GM23338 (cell line): ENCODE data around the gene TNPO3. TPM values are rescaled to one million over a fixed set of nuclear protein-coding genes. Genes with fewer than 3 reads are reported as not detected.

Experiments
- ATAC-seq: fragments of 200-7000 bp; cut with Tn5 transposase; 3 replicates; pipeline ENCODE4 v1.9.1; 2020
- DNase-seq: peaks from one replicate; pipeline ENCODE4 v3.0.0-alpha.2; 2015; ENCODE audit warnings: low spot score
- H2AFZ ChIP-seq: fragments of 200-600 bp; sonication (generic); 2 replicates; pipeline ENCODE4 v1.8.0; 2016; ENCODE audit warnings: antibody characterized with exemption, mild to moderate bottlenecking, moderate library complexity
- H3F3A ChIP-seq: fragments of 200-600 bp; sonication (generic); replicated peaks from 2 replicates; pipeline ENCODE4 v1.8.0; 2017; ENCODE audit warnings: antibody characterized with exemption, mixed run types, low read depth
- H3K27ac ChIP-seq: fragments of 200-600 bp; sonication (generic); 2 replicates; pipeline ENCODE4 v1.6.1; 2016; ENCODE audit warnings: low read depth
- H3K27me3 ChIP-seq: fragments of 200-600 bp; sonication (generic); 2 replicates; pipeline ENCODE4 v1.8.0; 2016; ENCODE audit warnings: mild to moderate bottlenecking, mixed run types, moderate library complexity; ENCODE audit not compliant: insufficient read depth
- H3K36me3 ChIP-seq: fragments of 200-600 bp; sonication (generic); 2 replicates; pipeline ENCODE4 v1.8.0; 2016; ENCODE audit warnings: mild to moderate bottlenecking; ENCODE audit not compliant: insufficient read depth
- H3K4me1 ChIP-seq: fragments of 200-600 bp; sonication (generic); 2 replicates; pipeline ENCODE4 v1.8.0; 2016; ENCODE audit warnings: mild to moderate bottlenecking, moderate library complexity; ENCODE audit not compliant: insufficient read depth
- H3K4me2 ChIP-seq: fragments of 200-600 bp; sonication (generic); 2 replicates; pipeline ENCODE4 v1.7.1; 2017; ENCODE audit warnings: mixed run types
- H3K4me3 ChIP-seq: fragments of 200-600 bp; sonication (generic); 2 replicates; pipeline ENCODE4 v1.6.1; 2016; ENCODE audit warnings: mixed run types
- H3K79me2 ChIP-seq: fragments of 200-600 bp; sonication (generic); replicated peaks from 2 replicates; pipeline ENCODE4 v1.8.0; 2017; ENCODE audit warnings: mild to moderate bottlenecking; ENCODE audit not compliant: insufficient read depth
- H3K9me2 ChIP-seq: fragments of 200-600 bp; sonication (generic); 2 replicates; pipeline ENCODE4 v1.8.0; 2017; ENCODE audit not compliant: insufficient read depth
- H4K20me1 ChIP-seq: fragments of 200-600 bp; sonication (generic); replicated peaks from 2 replicates; pipeline ENCODE4 v1.8.0; 2017; ENCODE audit warnings: mild to moderate bottlenecking; ENCODE audit not compliant: insufficient read depth
- H3K27ac Mint-ChIP-seq: 2 replicates; pipeline ENCODE4 v1.8.0; 2020; ENCODE audit warnings: inconsistent platforms, mild to moderate bottlenecking, moderate library complexity, mixed read lengths
- H3K27me3 Mint-ChIP-seq: 3 replicates; pipeline ENCODE4 v1.8.0; 2022; ENCODE audit warnings: low read depth, mild to moderate bottlenecking, moderate library complexity, mixed read lengths, inconsistent platforms; ENCODE audit not compliant: insufficient read depth, poor library complexity
- H3K36me3 Mint-ChIP-seq: 3 replicates; pipeline ENCODE4 v1.8.0; 2021; ENCODE audit warnings: low read depth, mild to moderate bottlenecking, inconsistent platforms, moderate library complexity, mixed read lengths
- H3K4me1 Mint-ChIP-seq: 3 replicates; pipeline ENCODE4 v1.8.0; 2020; ENCODE audit warnings: mild to moderate bottlenecking, inconsistent platforms, mixed read lengths
- H3K4me3 Mint-ChIP-seq: 3 replicates; pipeline ENCODE4 v1.8.0; 2021; ENCODE audit warnings: moderate library complexity, mild to moderate bottlenecking, inconsistent platforms, mixed read lengths
- H3K9me3 Mint-ChIP-seq: 3 replicates; pipeline ENCODE4 v1.8.0; 2020; ENCODE audit warnings: moderate library complexity, mild to moderate bottlenecking, inconsistent platforms, mixed read lengths
- CTCF ChIP-seq, 2 experiments: fragments of 200-600 bp in 1 of 2; sonication (generic) in 1 of 2; conservative IDR thresholded peaks; 2 replicates each; pipeline versions ENCODE4 v1.5.1 to v1.6.1; 2016 to 2017; ENCODE audit warnings: antibody characterized with exemption in 2 of 2, low read depth in 2 of 2, mild to moderate bottlenecking in 2 of 2, moderate library complexity in 1 of 2
- ETS1 ChIP-seq: IDR thresholded peaks from 2 replicates; pipeline ENCODE4 v1.6.1; 2016; ENCODE audit warnings: antibody characterized with exemption
- EZH2 ChIP-seq: fragments of 200-600 bp; sonication (generic); IDR thresholded peaks from one replicate; pipeline ENCODE4 v1.8.0; 2017; ENCODE audit warnings: antibody characterized with exemption, mild to moderate bottlenecking, low read depth; ENCODE audit not compliant: unreplicated experiment
- EZH2phosphoT487 ChIP-seq: fragments of 200-600 bp; sonication (generic); IDR thresholded peaks from one replicate; pipeline ENCODE4 v1.8.1; 2018; ENCODE audit warnings: antibody characterized with exemption; ENCODE audit not compliant: unreplicated experiment
- JUNB ChIP-seq: IDR thresholded peaks from one replicate; pipeline ENCODE4 v1.6.1; 2016; ENCODE audit warnings: antibody characterized with exemption; ENCODE audit not compliant: unreplicated experiment
- NANOG ChIP-seq: IDR thresholded peaks from 2 replicates; pipeline ENCODE4 v1.6.1; 2016; ENCODE audit warnings: antibody characterized with exemption, borderline replicate concordance
- POLR2AphosphoS5 ChIP-seq: IDR thresholded peaks from 2 replicates; pipeline ENCODE4 v1.6.1; 2016; ENCODE audit warnings: antibody characterized with exemption, low read depth
- REST ChIP-seq: IDR thresholded peaks from one replicate; pipeline ENCODE4 v1.6.1; 2018; ENCODE audit warnings: antibody characterized with exemption; ENCODE audit not compliant: unreplicated experiment
- ZNF114 ChIP-seq: fragments of 250-450 bp; sonication (Bioruptor Pico); IDR thresholded peaks from 2 replicates; pipeline ENCODE4 v1.5.0; 2020; ENCODE audit warnings: mild to moderate bottlenecking, moderate library complexity
- ZNF462 ChIP-seq: fragments of 250-450 bp; sonication (Bioruptor Pico); IDR thresholded peaks from 2 replicates; pipeline ENCODE4 v1.5.0; 2020; ENCODE audit warnings: mild to moderate bottlenecking, moderate library complexity
- polyA plus RNA-seq: library from polyadenylated mRNA; unstranded; fragments of >200 nt; fragmentation: Nextera tagmentation; extraction: Ambion mirVana; gene quantifications from 2 replicates; pipeline ENCODE4 v1.2.1, GENCODE V29; 2016
- total RNA-seq: library from RNA; depleted of rRNA; stranded (reverse); fragments of >200 nt; shearing (Covaris generic); gene quantifications from 2 replicates; pipeline ENCODE4 v1.2.3, GENCODE V29; 2014

Gene TNPO3
- total and polyA plus RNA-seq, 2 experiments from 2014 or later = 38.2 to 127 TPM

GRCh38 chr7:128948976-128949760 lies 105.7 kb downstream of the TNPO3 start:
- no peaks in the 10 kb centered on the region for H3K9me2 ChIP-seq
- peaks cover 17% of the 10 kb centered on the region for H3K4me1 Mint-ChIP-seq
- peaks cover 13% of the 10 kb centered on the region for H3K4me1 ChIP-seq
- no peak overlapping the region for H2AFZ ChIP-seq
- H3F3A ChIP-seq = no peaks in the 10 kb centered on the region
- H3K27me3 ChIP-seq = no peaks in the 10 kb centered on the region
- peaks cover 10% of the 10 kb centered on the region; the same call in 2 of the 3 replicates for H3K36me3 Mint-ChIP-seq
- H3K27me3 Mint-ChIP-seq = peaks cover 22% of the 10 kb centered on the region
- H3K9me3 Mint-ChIP-seq = no peaks in the 10 kb centered on the region
- H3K36me3 ChIP-seq = no peaks in the 10 kb centered on the region
- no peaks in the 10 kb centered on the region for H3K79me2 ChIP-seq
- H3K27ac Mint-ChIP-seq = no peak overlapping the region
- DNase-seq = no peak
- H3K4me3 ChIP-seq = no peak overlapping the region
- no peak overlapping the region for H3K4me2 ChIP-seq
- no peak overlapping the region for H3K27ac ChIP-seq
- no peak overlapping the region for H3K4me3 Mint-ChIP-seq
- no peak for ATAC-seq
- TF ChIP-seq NANOG = no peak
- no peak for TF ChIP-seq JUNB
- TF ChIP-seq POLR2AphosphoS5 = no peak
- no peak for TF ChIP-seq ZNF114
- TF ChIP-seq EZH2 = no peak
- no peak for TF ChIP-seq REST
- TF ChIP-seq ETS1 = no peak
- no peak for TF ChIP-seq EZH2phosphoT487
- TF ChIP-seq ZNF462 (CRISPR knock-in tag) = no peak
- no peak for TF ChIP-seq CTCF (conservative IDR thresholded peaks at IDR 0.05; ENCODE audit: low read depth in 2 of 2)
- no peaks in the 10 kb centered on the region; the same call in 1 of the 2 replicates for H4K20me1 ChIP-seq
